IPS-18a (cell line): ENCODE measurements around the gene C16orf86.

Source experiments
- H3K27ac ChIP-seq: one replicate; pipeline ENCODE4 v1.5.1; 2013; ENCODE audit warnings: low read length
- H3K27me3 ChIP-seq: one replicate; pipeline ENCODE4 v1.6.1; 2013; ENCODE audit warnings: mild to moderate bottlenecking, low read length; ENCODE audit not compliant: control insufficient read depth, insufficient read depth
- H3K36me3 ChIP-seq: one replicate; pipeline ENCODE4 v1.6.1; 2013; ENCODE audit warnings: low read depth, low read length; ENCODE audit not compliant: control insufficient read depth
- H3K4me1 ChIP-seq: one replicate; pipeline ENCODE4 v1.6.1; 2013; ENCODE audit warnings: low read depth, low read length; ENCODE audit not compliant: control insufficient read depth
- H3K4me3 ChIP-seq: one replicate; pipeline ENCODE4 v1.5.1; 2013; ENCODE audit warnings: low read length
- H3K9ac ChIP-seq: one replicate; pipeline ENCODE4 v1.6.1; 2013; ENCODE audit warnings: mild to moderate bottlenecking, low read length, moderate library complexity
- H3K9me3 ChIP-seq: one replicate; pipeline ENCODE4 v1.6.1; 2013; ENCODE audit warnings: low read depth, low read length; ENCODE audit not compliant: control insufficient read depth

The C16orf86 gene

GRCh38 chr16:67648088-67648763 lies 18.4 kb upstream of the C16orf86 start:
- no peaks in the 10 kb centered on the region for H3K36me3 ChIP-seq
- no peak overlapping the region for H3K4me3 ChIP-seq
- H3K9ac ChIP-seq: no peak overlapping the region
- no peaks in the 10 kb centered on the region for H3K9me3 ChIP-seq
- peaks cover 47% of the 10 kb centered on the region for H3K27me3 ChIP-seq
- no peak overlapping the region for H3K27ac ChIP-seq
- H3K4me1 ChIP-seq: no peaks in the 10 kb centered on the region

- no peak overlapping the region for H3K9ac ChIP-seq
- H3K9me3 ChIP-seq: no peaks in the 10 kb centered on the region
- no peaks in the 10 kb centered on the region for H3K4me1 ChIP-seq
- H3K27me3 ChIP-seq: peaks cover 52% of the 10 kb centered on the region
- no peak overlapping the region for H3K4me3 ChIP-seq
- no peaks in the 10 kb centered on the region for H3K36me3 ChIP-seq
- no peak overlapping the region for H3K27ac ChIP-seq
These were observed 17.7 kb upstream of the C16orf86 start for GRCh38 chr16:67648764-67649407.

- no peak overlapping the region for H3K27ac ChIP-seq
- no peak overlapping the region for H3K4me3 ChIP-seq
- H3K36me3 ChIP-seq: no peaks in the 10 kb centered on the region
- H3K4me1 ChIP-seq: no peaks in the 10 kb centered on the region
- no peaks in the 10 kb centered on the region for H3K9me3 ChIP-seq
- no peak overlapping the region for H3K9ac ChIP-seq
- peaks cover 52% of the 10 kb centered on the region for H3K27me3 ChIP-seq
These were observed 17.1 kb upstream of the C16orf86 start for GRCh38 chr16:67649494-67649931.

DNA sequence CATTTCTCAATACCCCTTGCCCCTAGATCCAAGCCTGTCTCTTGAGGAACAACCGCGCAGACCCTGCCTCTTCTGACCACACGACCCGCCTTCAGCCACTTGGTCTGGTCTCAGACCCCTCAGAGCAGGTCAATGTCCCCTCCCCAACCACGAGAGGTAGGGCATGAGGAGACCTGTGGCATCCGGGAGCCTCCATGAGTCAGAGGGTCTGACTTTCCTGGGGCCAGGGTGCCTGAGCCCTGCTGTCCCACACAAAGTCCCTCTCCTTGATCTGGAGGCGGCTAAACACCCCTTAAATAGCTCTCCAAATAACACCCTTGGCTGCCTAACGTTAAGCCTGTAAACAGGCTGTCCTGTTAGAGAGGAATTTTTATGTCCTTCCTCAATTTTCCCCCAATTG lies 16.6 kb upstream of the C16orf86 start:
- Histone ChIP-seq H3K4me3 (no peak overlapping the region), H3K36me3 (no peaks in the 10 kb centered on the region), H3K4me1 (no peaks in the 10 kb centered on the region), H3K9ac (no peak overlapping the region), H3K9me3 (no peaks in the 10 kb centered on the region), H3K27ac (no peak overlapping the region), H3K27me3 (peaks cover 57% of the 10 kb centered on the region)

DNA sequence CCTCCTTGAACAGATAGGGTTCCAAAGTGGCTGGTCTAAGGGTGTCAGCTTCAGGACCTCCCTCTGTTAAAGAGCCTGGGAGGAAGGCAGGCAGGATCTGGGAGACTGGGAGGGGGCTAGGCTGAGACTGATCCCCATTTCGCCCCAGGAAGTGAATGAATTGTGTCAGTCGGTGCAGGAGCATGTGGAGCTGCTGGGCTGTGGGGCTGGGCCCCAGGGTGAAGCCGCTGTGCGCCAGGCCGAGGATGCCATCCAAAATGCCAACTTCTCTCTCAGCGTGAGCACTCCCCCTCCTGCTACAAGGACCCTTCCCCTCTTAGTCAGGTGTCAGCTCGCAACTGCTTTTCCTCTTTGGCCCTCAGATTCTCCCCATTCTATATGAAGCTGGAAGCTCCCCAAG lies 15.6 kb upstream of the C16orf86 start:
- H3K9me3 ChIP-seq: no peaks in the 10 kb centered on the region
- no peaks in the 10 kb centered on the region for H3K4me1 ChIP-seq
- peaks cover 51% of the 10 kb centered on the region for H3K27me3 ChIP-seq
- no peak overlapping the region for H3K4me3 ChIP-seq
- H3K36me3 ChIP-seq: no peaks in the 10 kb centered on the region
- no peak overlapping the region for H3K9ac ChIP-seq
- no peak overlapping the region for H3K27ac ChIP-seq

DNA sequence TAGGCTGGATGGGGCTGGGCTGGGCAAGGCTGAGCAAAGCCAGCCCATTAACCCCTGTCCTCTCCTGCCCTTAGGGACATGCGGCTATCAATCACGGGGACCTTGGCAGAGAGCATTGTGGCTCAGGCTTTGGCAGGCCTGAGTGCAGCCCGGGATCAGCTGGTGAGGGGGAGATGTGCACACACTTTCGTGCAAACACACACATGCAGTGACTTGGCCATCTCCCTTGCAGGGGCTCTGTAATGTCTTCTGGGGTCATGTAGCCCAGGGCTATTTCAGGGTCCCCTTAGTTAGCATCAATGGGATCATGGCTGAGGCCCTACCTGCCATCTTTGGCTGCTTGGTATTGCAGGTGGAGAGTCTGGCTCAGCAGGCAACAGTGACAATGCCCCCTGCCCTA lies 14.8 kb upstream of the C16orf86 start:
- Histone ChIP-seq H3K4me1 (no peaks in the 10 kb centered on the region), H3K9me3 (no peaks in the 10 kb centered on the region), H3K27ac (no peak overlapping the region), H3K4me3 (no peak overlapping the region), H3K27me3 (peaks cover 51% of the 10 kb centered on the region), H3K9ac (no peak overlapping the region), H3K36me3 (no peaks in the 10 kb centered on the region)

GRCh38 chr16:67652578-67653127 lies 14.0 kb upstream of the C16orf86 start:
- H3K36me3 ChIP-seq: no peaks in the 10 kb centered on the region

GRCh38 chr16:67653128-67653788 lies 13.4 kb upstream of the C16orf86 start:
- H3K9me3 ChIP-seq: no peaks in the 10 kb centered on the region
- H3K4me3 ChIP-seq: peak overlapping the region; percentile 58
- H3K4me1 ChIP-seq: no peaks in the 10 kb centered on the region
- no peaks in the 10 kb centered on the region for H3K36me3 ChIP-seq
- peaks cover 51% of the 10 kb centered on the region for H3K27me3 ChIP-seq
- H3K9ac ChIP-seq: no peak overlapping the region
- H3K27ac ChIP-seq: no peak overlapping the region

More at GRCh38 chr16:67652578-67653127, 14.0 kb upstream of the C16orf86 start:
- Histone ChIP-seq H3K4me1 (no peaks in the 10 kb centered on the region), H3K9ac (no peak overlapping the region), H3K9me3 (no peaks in the 10 kb centered on the region), H3K27me3 (peaks cover 51% of the 10 kb centered on the region), H3K27ac (no peak overlapping the region), H3K4me3 (peak overlapping the region; percentile 58)

DNA sequence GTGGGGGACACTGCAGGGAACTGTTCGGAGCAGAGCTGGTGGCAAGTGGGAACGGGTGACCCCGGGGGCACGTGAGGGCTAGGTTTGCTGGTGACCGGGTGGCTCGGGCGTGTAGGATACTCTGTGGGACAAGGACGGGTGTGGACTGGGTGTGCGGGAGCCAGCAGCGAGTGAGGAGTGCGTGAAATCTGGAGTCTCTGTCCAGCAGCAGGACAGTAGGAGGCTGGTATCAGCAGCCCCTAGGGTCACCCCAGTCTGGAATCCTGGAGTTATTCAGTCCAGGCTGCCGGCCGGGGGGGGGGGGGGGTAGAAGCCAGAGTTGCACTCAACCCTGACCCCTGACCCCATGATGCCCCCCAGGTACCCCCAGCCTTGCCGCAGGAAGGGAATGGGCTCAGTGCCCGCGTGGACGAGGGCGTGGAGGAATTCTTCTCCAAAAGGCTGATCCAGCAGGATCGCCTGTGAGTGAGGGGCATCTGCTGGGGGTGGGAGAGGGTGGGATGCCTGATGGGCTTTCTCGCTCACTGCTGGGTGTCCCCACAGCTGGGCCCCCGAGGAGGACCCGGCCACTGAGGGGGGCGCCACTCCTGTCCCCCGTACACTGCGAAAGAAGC lies 12.7 kb upstream of the C16orf86 start:
- H3K27me3 ChIP-seq: peaks cover 49% of the 10 kb centered on the region
- no peaks in the 10 kb centered on the region for H3K9me3 ChIP-seq
- H3K36me3 ChIP-seq: no peaks in the 10 kb centered on the region
- no peak overlapping the region for H3K9ac ChIP-seq
- no peaks in the 10 kb centered on the region for H3K4me1 ChIP-seq
- peak overlapping the region; percentile 58 for H3K4me3 ChIP-seq
- H3K27ac ChIP-seq: no peak overlapping the region

GRCh38 chr16:67654403-67654911 lies 12.2 kb upstream of the C16orf86 start:
- Histone ChIP-seq H3K4me1 (no peaks in the 10 kb centered on the region), H3K9ac (no peak overlapping the region), H3K27ac (no peak overlapping the region), H3K4me3 (no peak overlapping the region), H3K27me3 (peaks cover 49% of the 10 kb centered on the region), H3K9me3 (no peaks in the 10 kb centered on the region), H3K36me3 (no peaks in the 10 kb centered on the region)

DNA sequence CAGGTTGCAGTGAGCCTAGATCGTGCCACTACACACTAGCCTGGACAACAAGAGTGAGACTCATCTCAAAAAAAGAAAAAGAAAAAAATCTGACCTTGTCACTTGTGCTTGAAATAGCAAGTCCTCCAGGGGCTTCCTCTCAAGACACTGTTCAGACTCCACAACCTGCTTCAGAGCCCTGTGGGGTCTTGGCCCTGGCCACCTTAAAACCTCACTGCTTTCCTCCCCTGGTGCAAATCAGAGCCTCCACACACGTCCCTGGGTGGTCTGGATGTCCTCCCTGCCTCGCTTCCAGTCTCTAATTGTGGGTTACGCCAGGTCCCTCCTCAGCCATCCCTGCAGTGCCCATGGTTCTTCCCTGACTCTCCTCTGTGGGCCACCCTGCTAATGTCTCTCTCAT lies 11.3 kb upstream of the C16orf86 start:
- H3K4me1 ChIP-seq: no peaks in the 10 kb centered on the region
- H3K27me3 ChIP-seq: peaks cover 42% of the 10 kb centered on the region
- no peak overlapping the region for H3K9ac ChIP-seq
- H3K27ac ChIP-seq: no peak overlapping the region
- no peaks in the 10 kb centered on the region for H3K36me3 ChIP-seq
- H3K4me3 ChIP-seq: no peak overlapping the region
- H3K9me3 ChIP-seq: no peaks in the 10 kb centered on the region
